Activated T-cell treated with anti-CD3 and anti-CD28 coated beads, Interleukin-2, amount 50 U/mL, for 48 hours (primary cell): ENCODE measurements around the gene C1QTNF9.
"Not testable (repeated sequence)": the region's sequence is repeated elsewhere in the genome, so short reads cannot be mapped to it uniquely, and the experiment has no call there.

ENCODE experiments used
- DNase-seq, 2 experiments: peaks; one replicate each; pipeline ENCODE4 v3.0.0-alpha.2; 2020

Gene C1QTNF9, protein sequence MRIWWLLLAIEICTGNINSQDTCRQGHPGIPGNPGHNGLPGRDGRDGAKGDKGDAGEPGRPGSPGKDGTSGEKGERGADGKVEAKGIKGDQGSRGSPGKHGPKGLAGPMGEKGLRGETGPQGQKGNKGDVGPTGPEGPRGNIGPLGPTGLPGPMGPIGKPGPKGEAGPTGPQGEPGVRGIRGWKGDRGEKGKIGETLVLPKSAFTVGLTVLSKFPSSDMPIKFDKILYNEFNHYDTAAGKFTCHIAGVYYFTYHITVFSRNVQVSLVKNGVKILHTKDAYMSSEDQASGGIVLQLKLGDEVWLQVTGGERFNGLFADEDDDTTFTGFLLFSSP

GRCh38 chr13:24309300-24309699 lies at the start of gene C1QTNF9:
C1QTNF9 (plus strand) TSS chr13:24309580; CDS start chr13:24316004, 6,424 bp downstream.
- DNase-seq = not testable (repeated sequence)

DNA sequence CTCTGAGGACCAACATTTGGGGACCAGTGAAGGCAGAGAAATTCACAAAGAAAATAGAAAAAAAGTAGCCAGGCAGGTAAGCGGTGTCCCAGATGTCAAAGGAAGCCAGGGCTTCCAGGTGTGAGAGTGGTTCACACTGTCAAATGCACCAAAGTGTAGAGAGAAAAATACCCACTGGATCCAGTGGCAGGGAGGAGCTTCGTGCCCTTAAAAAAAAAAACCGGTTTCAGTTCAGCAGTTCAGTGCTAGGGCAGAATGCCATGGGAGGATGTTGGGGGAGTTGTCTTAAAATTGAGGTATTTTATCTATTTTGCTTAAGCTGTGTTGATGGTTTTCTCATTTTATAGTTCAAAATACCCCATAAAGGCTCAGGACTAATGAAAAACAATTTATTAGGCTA lies 47.8 kb upstream of the C1QTNF9 start:
- peak in 1 of 2 experiments; percentile 26 for DNase-seq

- DNase-seq = no peak
Observed at GRCh38 chr13:24263632-24264031, 45.7 kb upstream of the C1QTNF9 start.

DNA sequence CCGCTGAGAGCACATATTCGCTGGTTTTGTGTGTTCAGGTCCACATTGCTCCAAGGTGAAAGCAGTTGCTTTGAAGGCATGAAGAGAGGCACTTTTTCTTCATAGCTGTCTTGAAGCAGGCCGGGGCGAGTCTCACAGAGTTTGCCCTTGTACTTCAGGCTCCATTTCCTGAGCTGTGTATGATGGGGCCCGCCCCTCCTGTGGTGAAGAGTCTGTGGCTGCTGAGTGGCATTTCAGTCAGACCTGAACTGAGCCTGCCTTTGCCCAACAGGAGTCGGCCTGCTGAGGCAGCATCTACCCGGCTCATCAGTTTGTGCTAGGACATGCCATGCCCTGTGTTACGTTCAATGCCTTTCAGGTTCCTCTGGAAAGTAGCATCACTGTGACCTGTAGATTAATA lies 44.4 kb upstream of the C1QTNF9 start:
- DNase-seq = peak; percentile 82 to 85

- peak; percentile 17 to 18 for DNase-seq
Observed at GRCh38 chr13:24265453-24265852, 43.9 kb upstream of the C1QTNF9 start.

GRCh38 chr13:24267274-24267673 lies 42.1 kb upstream of the C1QTNF9 start:
- DNase-seq = no peak

- peak in 1 of 2 experiments; percentile 25 for DNase-seq
Observed at GRCh38 chr13:24267801-24268200, 41.6 kb upstream of the C1QTNF9 start.

DNA sequence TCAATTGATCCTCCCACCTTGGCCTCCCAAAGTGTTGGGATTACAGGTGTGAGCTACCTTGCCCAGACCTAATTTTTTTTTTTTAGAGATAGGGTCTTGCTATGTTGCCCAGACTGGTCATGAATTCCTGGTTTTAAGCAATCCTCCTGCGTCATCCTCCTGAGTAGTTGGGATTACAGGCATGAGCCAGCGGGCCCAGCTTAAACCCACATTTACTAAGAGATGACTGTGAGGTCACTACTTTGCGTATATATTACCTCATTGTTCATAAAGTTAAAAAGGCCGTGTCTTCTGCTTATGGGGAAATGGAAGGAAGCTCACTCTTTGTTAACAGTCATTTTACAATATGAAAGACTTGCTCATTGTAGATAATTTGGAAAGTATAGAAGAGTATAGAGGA lies 39.6 kb upstream of the C1QTNF9 start:
- DNase-seq = peak; percentile 17 to 18

DNA sequence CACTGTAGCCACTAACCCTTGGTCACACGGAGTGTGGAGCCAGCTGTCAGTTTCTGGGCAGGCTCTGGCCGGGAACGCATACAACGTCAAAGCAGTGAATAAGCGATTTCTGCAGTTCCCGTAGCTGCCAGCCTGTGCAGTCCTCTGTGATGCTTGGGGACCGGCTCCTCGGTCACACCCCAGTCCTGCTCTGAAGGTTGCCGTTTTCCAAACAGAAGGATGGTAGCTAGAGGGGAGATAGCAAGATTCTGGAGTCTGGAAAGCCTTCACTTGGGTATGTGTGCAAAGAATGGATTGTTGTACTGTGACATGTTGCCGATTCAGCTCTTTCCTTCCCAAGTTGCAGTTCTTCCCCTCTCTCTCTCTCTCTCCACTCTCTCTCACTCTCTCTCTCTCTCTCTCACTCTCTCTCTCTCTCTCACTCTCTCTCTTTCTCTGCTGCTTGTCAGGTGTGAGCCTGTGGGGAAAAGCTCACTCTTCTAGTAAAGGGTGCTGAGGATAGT lies 38.7 kb upstream of the C1QTNF9 start:
- DNase-seq = peak; percentile 67 to 74

- no peak for DNase-seq
Observed at GRCh38 chr13:24271231-24271600, 38.2 kb upstream of the C1QTNF9 start.

DNA sequence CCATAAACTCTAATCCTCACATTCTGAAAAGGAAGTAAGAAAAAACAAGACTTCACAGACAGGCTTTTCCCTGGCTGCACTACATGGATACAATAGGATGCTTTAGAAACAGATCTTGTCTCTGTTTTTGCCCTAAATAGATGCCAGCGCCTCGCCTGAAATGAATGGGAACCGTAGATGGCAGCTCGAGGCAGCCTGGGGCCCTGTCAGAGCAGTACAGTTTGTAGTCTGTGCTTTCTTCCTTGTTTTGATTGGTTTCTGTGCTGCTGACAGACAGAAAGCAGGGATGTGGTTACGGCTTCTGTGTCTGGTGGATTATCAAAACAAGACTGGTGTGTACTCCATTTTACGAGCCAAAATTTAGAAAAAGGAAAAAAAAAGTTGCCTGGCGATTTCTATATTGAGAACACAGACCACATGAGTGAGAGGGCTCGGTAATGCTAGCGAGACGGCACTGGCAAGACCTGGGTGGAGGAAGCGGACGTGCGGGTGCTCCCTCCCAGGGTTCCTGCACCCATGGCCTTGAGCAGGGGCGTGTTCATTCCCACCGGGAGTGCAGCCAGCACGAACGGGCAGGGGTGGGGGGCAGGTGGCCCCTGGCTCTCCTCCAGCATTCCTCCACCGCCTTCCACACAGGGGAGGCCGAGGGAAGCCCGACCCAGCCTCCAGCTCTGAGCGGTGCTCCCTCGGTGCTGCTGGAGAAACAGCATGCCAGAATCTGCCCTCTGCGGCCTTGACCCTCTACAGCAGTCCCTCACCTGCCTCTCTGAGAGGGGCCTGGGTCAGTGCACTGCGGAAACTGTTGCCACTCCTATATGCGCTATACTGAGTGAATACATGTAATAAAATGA lies 37.6 kb upstream of the C1QTNF9 start:
- peak; percentile 59 to 64 for DNase-seq

GRCh38 chr13:24272452-24273161 lies 36.8 kb upstream of the C1QTNF9 start:
- peak; percentile 37 to 38 for DNase-seq

GRCh38 chr13:24273926-24274325 lies 35.5 kb upstream of the C1QTNF9 start:
- DNase-seq = no peak

DNA sequence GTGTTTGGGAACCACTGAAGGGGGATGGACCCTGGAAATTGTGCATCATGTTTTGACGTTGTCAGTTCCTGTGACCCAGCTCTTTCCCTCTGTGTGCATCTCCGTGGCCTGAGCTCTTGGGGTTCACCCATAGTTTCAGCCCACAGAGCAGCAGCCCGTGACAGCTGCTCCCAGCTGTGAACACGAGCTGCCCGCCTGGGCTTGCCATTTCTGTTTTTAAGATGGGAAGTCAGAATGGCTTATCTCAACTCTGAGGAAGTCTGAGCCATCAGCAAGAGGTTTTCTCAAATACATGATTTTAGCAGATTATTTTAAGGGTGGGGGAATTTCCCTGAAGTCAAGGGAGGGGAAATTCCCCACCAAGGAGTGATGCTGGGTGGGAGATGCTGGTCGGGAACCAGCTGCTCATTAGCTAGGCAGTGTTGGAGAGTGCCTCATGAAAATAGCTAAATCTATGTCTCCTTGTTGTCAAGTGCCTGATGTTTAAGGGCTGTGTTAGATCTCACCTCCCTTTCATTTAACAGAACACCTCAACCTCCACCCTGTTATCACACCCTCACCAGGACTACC lies 34.8 kb upstream of the C1QTNF9 start:
- DNase-seq = peak; percentile 72 to 78

GRCh38 chr13:24275041-24275440 lies 34.3 kb upstream of the C1QTNF9 start:
- DNase-seq = peak in 1 of 2 experiments; percentile 18

- no peak for DNase-seq
Observed at GRCh38 chr13:24276306-24276705, 33.1 kb upstream of the C1QTNF9 start.

DNA sequence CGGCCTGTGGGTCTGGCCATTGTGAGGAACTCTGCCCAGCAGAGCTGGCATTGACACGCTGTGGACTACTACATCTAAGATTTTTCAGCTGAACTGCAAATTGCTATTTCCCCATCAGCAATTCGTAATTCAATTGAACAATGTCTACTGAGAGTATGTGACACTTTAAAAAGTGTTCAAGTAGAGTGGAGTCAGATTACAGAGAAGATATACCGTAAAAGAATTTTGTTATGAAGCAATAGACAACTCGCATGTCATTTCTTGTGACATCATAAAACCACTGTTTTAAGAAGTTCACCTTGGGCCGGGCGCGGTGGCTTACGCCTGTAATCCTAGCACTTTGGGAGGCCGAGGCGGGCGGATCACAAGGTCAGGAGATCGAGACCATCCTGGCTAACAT lies 32.5 kb upstream of the C1QTNF9 start:
- no peak for DNase-seq

GRCh38 chr13:24277761-24278160 lies 31.6 kb upstream of the C1QTNF9 start:
- no peak for DNase-seq

DNA sequence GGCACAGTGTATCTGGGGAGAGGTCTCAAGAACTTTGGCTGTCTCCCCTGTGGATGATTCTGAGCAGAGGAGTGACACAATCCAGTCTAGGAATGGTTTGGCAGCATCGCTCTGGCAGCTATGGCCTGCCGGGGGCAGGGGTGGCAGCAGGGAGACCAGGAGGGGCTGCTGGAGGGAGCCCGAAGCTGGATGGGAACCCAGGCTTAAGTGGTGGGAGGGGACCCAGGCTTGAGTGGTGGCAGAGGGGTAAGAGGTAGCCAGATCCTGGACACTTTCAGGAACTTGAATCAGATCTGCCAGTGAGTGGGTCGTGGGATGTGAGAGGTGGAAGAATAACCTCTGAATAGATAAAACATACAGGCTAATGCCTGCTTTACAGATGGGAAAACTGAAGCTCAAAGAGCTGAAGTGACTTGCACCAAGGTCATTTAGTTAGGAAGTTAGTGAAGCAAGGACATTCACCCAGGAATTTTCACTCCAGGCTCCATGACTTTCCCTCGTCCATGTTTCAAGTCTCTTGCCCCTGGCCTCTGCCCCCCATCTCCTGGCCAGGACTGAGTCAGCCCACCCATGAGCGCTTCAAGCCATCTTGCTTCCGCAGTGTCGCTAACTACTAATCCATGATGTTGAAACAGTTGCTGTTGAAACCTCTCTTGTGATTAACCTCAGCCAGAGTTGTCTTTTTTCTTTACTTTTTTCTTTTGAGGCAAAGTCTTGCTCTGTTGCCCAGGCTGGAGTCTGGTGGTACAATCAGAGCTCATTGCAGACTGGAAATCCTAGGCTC lies 29.9 kb upstream of the C1QTNF9 start:
- DNase-seq = no peak

GRCh38 chr13:24280720-24281119 lies 28.7 kb upstream of the C1QTNF9 start:
- DNase-seq = no peak

GRCh38 chr13:24281188-24282008 lies 28.0 kb upstream of the C1QTNF9 start:
- no peak for DNase-seq
